ENCODE data around the gene RPLP2. TPM values are rescaled to one million over a fixed set of nuclear protein-coding genes. Genes with fewer than 3 reads are reported as not detected.

RPLP2 gene
- total and polyA plus RNA-seq, 2 donors (not counting 1 experiment from before 2014, with no cell fraction given): 525 to 3,947 TPM

GRCh38 chr11:845872-846495 lies 36.2 kb downstream of the RPLP2 start:
- peaks cover 25% of the 10 kb centered on the region for H3K4me1 Mint-ChIP-seq
- H3K27ac Mint-ChIP-seq: no peak overlapping the region
- H3K27ac ChIP-seq (ENCODE audit: low read length in 2 of 2): no peak overlapping the region
- CTCF ChIA-PET: interaction anchor here (0.8 kb wide), 1 partner anchor 12 kb away, joined by 3 read pairs; no protein-coding TSS in a partner anchor
- no peaks in the 10 kb centered on the region for H3K27me3 Mint-ChIP-seq
- H3K9me3 ChIP-seq (ENCODE audit: control extremely low read depth in 1 of 3, control insufficient read depth in 2 of 3, insufficient read depth in 1 of 3, low read length in 2 of 3): no peaks in the 10 kb centered on the region
- ATAC-seq (ENCODE audit: low read depth) (no peak), DNase-seq (no peak)
- H4K20me1 ChIP-seq (ENCODE audit: control insufficient read depth, insufficient read depth, low read length, poor library complexity, severe bottlenecking): peaks cover 21% of the 10 kb centered on the region
- no peaks in the 10 kb centered on the region for H3K36me3 ChIP-seq (replicated peaks in 1 of 2; ENCODE audit: control extremely low read depth in 1 of 2, control insufficient read depth in 1 of 2, extremely low read depth in 1 of 2, insufficient read depth in 2 of 2, low read length in 1 of 2)
- intact Hi-C loops (cut with micrococcal nuclease): no loop called here
- no peak overlapping the region for H3K4me3 Mint-ChIP-seq
- H3K27me3 ChIP-seq (replicated peaks in 1 of 4; ENCODE audit: control extremely low read depth in 1 of 4, control insufficient read depth in 3 of 4, insufficient read depth in 4 of 4, low read length in 3 of 4): peaks cover 0 to 48% (median 11%) of the 10 kb centered on the region in 4 experiments
- peaks cover 33 to 45% of the 10 kb centered on the region in 2 donors for H3K4me1 ChIP-seq (ENCODE audit: control insufficient read depth in 2 of 2, insufficient read depth in 2 of 2, low read length in 2 of 2)
- no peak overlapping the region for H2AFZ ChIP-seq (ENCODE audit: insufficient read depth, low read depth, low read length, poor library complexity, severe bottlenecking)
- WGBS (ENCODE audit: insufficient coverage): 54% methylated on average over 8 of the region's 8 CpGs
- H3K9ac ChIP-seq (ENCODE audit: low read length): no peak overlapping the region
- H3K4me2 ChIP-seq (replicated peaks; ENCODE audit: low read depth, low read length, poor library complexity, severe bottlenecking): no peak overlapping the region
- no peaks in the 10 kb centered on the region for H3K9me3 Mint-ChIP-seq (ENCODE audit: insufficient read depth)
- H3K4me3 ChIP-seq (ENCODE audit: control extremely low read depth in 1 of 5, extremely low read depth in 1 of 5, insufficient read depth in 1 of 5, low read depth in 2 of 5, low read length in 4 of 5): no peak overlapping the region
- TF ChIP-seq EZH2 (IDR thresholded peaks at IDR 0.05; ENCODE audit: borderline replicate concordance, insufficient read depth, low read depth, low read length, poor library complexity, severe bottlenecking) (no peak), CTCF (IDR thresholded peaks at IDR 0.05) (no peak)
- H3K79me2 ChIP-seq (ENCODE audit: control insufficient read depth, insufficient read depth, low read length): peaks cover 14% of the 10 kb centered on the region
- POLR2A ChIA-PET: no interaction called here

- Histone ChIP-seq H3K4me3 (ENCODE audit: control extremely low read depth in 1 of 5, extremely low read depth in 1 of 5, insufficient read depth in 1 of 5, low read depth in 2 of 5, low read length in 4 of 5) (no peak overlapping the region), H3K79me2 (ENCODE audit: control insufficient read depth, insufficient read depth, low read length) (peaks cover 7% of the 10 kb centered on the region), H3K27ac (ENCODE audit: low read length in 2 of 2) (no peak overlapping the region), H2AFZ (ENCODE audit: insufficient read depth, low read depth, low read length, poor library complexity, severe bottlenecking) (no peak overlapping the region), H3K27me3 (replicated peaks in 1 of 4; ENCODE audit: control extremely low read depth in 1 of 4, control insufficient read depth in 3 of 4, insufficient read depth in 4 of 4, low read length in 3 of 4) (peaks cover 0 to 48% (median 11%) of the 10 kb centered on the region in 4 experiments), H3K9me3 (ENCODE audit: control extremely low read depth in 1 of 3, control insufficient read depth in 2 of 3, insufficient read depth in 1 of 3, low read length in 2 of 3) (no peaks in the 10 kb centered on the region), H3K36me3 (replicated peaks in 1 of 2; ENCODE audit: control extremely low read depth in 1 of 2, control insufficient read depth in 1 of 2, extremely low read depth in 1 of 2, insufficient read depth in 2 of 2, low read length in 1 of 2) (no peaks in the 10 kb centered on the region), H3K4me1 (ENCODE audit: control insufficient read depth in 2 of 2, insufficient read depth in 2 of 2, low read length in 2 of 2) (peaks cover 28 to 39% of the 10 kb centered on the region in 2 donors), H3K4me2 (replicated peaks; ENCODE audit: low read depth, low read length, poor library complexity, severe bottlenecking) (no peak overlapping the region), H4K20me1 (ENCODE audit: control insufficient read depth, insufficient read depth, low read length, poor library complexity, severe bottlenecking) (peaks cover 15% of the 10 kb centered on the region), H3K9ac (ENCODE audit: low read length) (no peak overlapping the region)
- no peak for ATAC-seq (ENCODE audit: low read depth)
- intact Hi-C loops (cut with micrococcal nuclease): no loop called here
- no peak overlapping the region for H3K27ac Mint-ChIP-seq
- ChIA-PET POLR2A (no interaction called here), CTCF (interaction anchor here (0.8 to 3.1 kb wide), 2 partner anchors 12 to 204 kb away, joined by 3 to 26 read pairs; no protein-coding TSS in a partner anchor)
- DNase-seq: no peak
- H3K4me1 Mint-ChIP-seq: peaks cover 20% of the 10 kb centered on the region
- no peaks in the 10 kb centered on the region for H3K27me3 Mint-ChIP-seq
- H3K9me3 Mint-ChIP-seq (ENCODE audit: insufficient read depth): no peaks in the 10 kb centered on the region
- TF ChIP-seq CTCF (IDR thresholded peaks at IDR 0.05) (no peak), EZH2 (IDR thresholded peaks at IDR 0.05; ENCODE audit: borderline replicate concordance, insufficient read depth, low read depth, low read length, poor library complexity, severe bottlenecking) (no peak)
- H3K4me3 Mint-ChIP-seq: no peak overlapping the region
- WGBS (ENCODE audit: insufficient coverage): 76% methylated on average over 11 of the region's 11 CpGs
Measured at GRCh38 chr11:846496-847098, 36.8 kb downstream of the RPLP2 start.
